NB4 (cell line): ENCODE measurements around the gene MSL1.

Experiments used
- DNase-seq: peaks from one replicate; pipeline ENCODE4 v3.0.0; 2010; ENCODE audit warnings: low read depth
- H3K4me3 ChIP-seq: one replicate; pipeline ENCODE4 v1.5.1; 2011; ENCODE audit warnings: mild to moderate bottlenecking, low read depth, low read length, moderate library complexity
- CTCF ChIP-seq: IDR thresholded peaks from one replicate; pipeline ENCODE4 v1.5.1; 2012; ENCODE audit warnings: low read depth, low read length
- MYC ChIP-seq: IDR thresholded peaks from 2 replicates; pipeline ENCODE4 v1.6.1; 2011; ENCODE audit warnings: low read depth, low read length
- POLR2A ChIP-seq: IDR thresholded peaks from 2 replicates; pipeline ENCODE4 v1.6.1; 2011; ENCODE audit warnings: mild to moderate bottlenecking; ENCODE audit not compliant: insufficient read length; ENCODE audit errors: extremely low read depth
- TF ChIP-seq, protein P1 (sequence below): IDR thresholded peaks from 2 replicates; pipeline ENCODE4 v1.6.1; 2011; ENCODE audit warnings: low read depth, low read length

Gene MSL1

DNA sequence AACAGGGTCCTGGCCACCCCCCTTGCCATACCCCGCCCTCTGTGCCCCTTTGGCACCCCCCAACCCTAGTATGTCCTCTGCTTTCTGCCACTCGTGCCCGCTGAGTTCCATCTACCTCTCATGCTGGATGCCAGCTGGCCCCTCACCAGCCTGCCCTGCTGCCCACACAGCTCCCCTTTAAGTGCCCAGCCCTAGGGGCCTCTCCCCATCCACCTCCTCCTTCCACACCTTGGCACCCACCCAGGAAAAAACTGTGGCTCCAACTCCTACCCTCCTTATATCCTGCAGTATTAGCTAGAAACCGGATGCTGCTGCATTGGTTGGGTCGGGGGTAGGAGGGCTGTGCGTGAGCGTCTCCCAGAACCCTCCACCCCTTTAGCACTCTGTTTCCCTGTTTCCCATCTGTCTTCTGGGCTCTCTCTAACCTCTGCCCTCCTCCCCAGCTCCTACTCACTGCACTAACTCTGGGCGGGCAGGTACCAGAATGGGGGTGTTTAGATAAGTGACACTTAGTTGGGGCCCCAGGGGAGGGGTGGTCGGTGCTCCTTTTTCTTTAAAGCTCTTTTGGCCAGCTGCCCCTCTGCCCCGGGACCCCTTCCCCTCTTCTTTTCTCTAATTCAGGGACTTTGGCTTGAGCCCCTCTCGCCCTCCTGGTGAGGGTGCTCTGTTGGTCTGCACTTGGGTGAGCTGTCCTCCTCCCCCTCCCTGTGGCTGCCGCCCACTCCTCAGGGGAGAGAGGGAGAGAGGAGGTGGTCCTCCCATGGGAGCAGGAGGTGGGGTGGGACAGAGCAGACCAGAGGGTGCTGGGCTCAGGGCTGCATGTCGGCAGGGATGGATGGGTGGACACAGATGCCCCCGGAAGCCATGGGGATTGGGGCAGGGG lies 31.3 kb upstream of the MSL1 start:
- no peak overlapping the region for H3K4me3 ChIP-seq
- TF ChIP-seq MYC (no peak), CTCF (no peak), POLR2A (no peak)
- TF ChIP-seq, protein P1, sequence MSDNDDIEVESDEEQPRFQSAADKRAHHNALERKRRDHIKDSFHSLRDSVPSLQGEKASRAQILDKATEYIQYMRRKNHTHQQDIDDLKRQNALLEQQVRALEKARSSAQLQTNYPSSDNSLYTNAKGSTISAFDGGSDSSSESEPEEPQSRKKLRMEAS: no peak
- no peak for DNase-seq

- no peak overlapping the region for H3K4me3 ChIP-seq
- TF ChIP-seq CTCF (no peak), POLR2A (no peak), MYC (no peak)
- TF ChIP-seq, protein P1: no peak
- DNase-seq: peak; percentile 42
Observed at GRCh38 chr17:40091691-40092397, 29.9 kb upstream of the MSL1 start.

GRCh38 chr17:40092581-40092980 lies 29.2 kb upstream of the MSL1 start:
- H3K4me3 ChIP-seq: no peak overlapping the region
- TF ChIP-seq MYC (no peak), CTCF (no peak)
- no peak for DNase-seq

GRCh38 chr17:40093005-40093579 lies 28.7 kb upstream of the MSL1 start:
- no peak for DNase-seq
- H3K4me3 ChIP-seq: no peak overlapping the region
- TF ChIP-seq POLR2A: no peak
- TF ChIP-seq, protein P1: no peak

GRCh38 chr17:40093580-40094201 lies 28.1 kb upstream of the MSL1 start:
- TF ChIP-seq MYC (no peak), CTCF (no peak), POLR2A (no peak)
- TF ChIP-seq, protein P1: no peak
- no peak for DNase-seq
- H3K4me3 ChIP-seq: no peak overlapping the region

- DNase-seq: no peak
- TF ChIP-seq MYC (no peak), CTCF (no peak), POLR2A (no peak)
- TF ChIP-seq, protein P1: no peak
- no peak overlapping the region for H3K4me3 ChIP-seq
Observed at GRCh38 chr17:40094874-40095273, 26.9 kb upstream of the MSL1 start.
